Inflammatory macrophage (primary cell): ENCODE measurements around the gene ACY1.

Experiments used
- DNase-seq, 2 donors: peaks; one replicate each; pipeline ENCODE4 v3.0.0-alpha.2; 2020 to 2022

Gene ACY1

GRCh38 chr3:51963951-51964451 lies 19.3 kb upstream of the ACY1 start:
- DNase-seq = no peak

- DNase-seq = no peak
These were observed 18.8 kb upstream of the ACY1 start for GRCh38 chr3:51964521-51964920.

- DNase-seq = no peak
These were observed 17.3 kb upstream of the ACY1 start for GRCh38 chr3:51966016-51966415.

GRCh38 chr3:51966486-51966885 lies 16.8 kb upstream of the ACY1 start:
- DNase-seq = no peak

- no peak for DNase-seq
These were observed 16.4 kb upstream of the ACY1 start for GRCh38 chr3:51966922-51967383.

- DNase-seq = no peak
These were observed 15.8 kb upstream of the ACY1 start, which contains the start of gene PCBP4 for GRCh38 chr3:51967384-51968169. Gene PCBP4 (minus strand): TSS chr3:51967454. CDS start chr3:51961240, 6,214 bp downstream.

GRCh38 chr3:51968170-51968775 lies 15.1 kb upstream of the ACY1 start:
- DNase-seq = no peak

GRCh38 chr3:51968883-51969678 lies 14.3 kb upstream of the ACY1 start:
- DNase-seq = no peak

- no peak for DNase-seq
These were observed 13.5 kb upstream of the ACY1 start for GRCh38 chr3:51969841-51970240.

- no peak for DNase-seq
These were observed 12.6 kb upstream of the ACY1 start for GRCh38 chr3:51970606-51971300.

GRCh38 chr3:51971350-51971749 lies 12.0 kb upstream of the ACY1 start:
- DNase-seq = no peak

- DNase-seq = no peak
These were observed 8.9 kb upstream of the ACY1 start for GRCh38 chr3:51974277-51974962.

GRCh38 chr3:51974963-51975851 lies 8.1 kb upstream of the ACY1 start, which contains the start of gene ABHD14A:
Gene ABHD14A (plus strand): TSS chr3:51975064. CDS start chr3:51975136, 72 bp downstream.
- DNase-seq = peak; percentile 63 to 77

- peak; percentile 75 to 90 for DNase-seq
These were observed 7.3 kb upstream of the ACY1 start for GRCh38 chr3:51975852-51976549.

GRCh38 chr3:51977446-51978142 lies 5.7 kb upstream of the ACY1 start:
- DNase-seq = no peak

- DNase-seq = no peak
These were observed 5.2 kb upstream of the ACY1 start for GRCh38 chr3:51978143-51978502.

GRCh38 chr3:51980253-51980652 lies 3.1 kb upstream of the ACY1 start:
- DNase-seq = no peak

- no peak for DNase-seq
These were observed 940 bp upstream of the ACY1 start for GRCh38 chr3:51982352-51982837.

GRCh38 chr3:51983578-51984268 lies 388 bp downstream of the ACY1 start:
- DNase-seq = no peak
